Left lobe of liver (tissue), 2 donors: ENCODE measurements around the gene CFAP54. TPM values are rescaled to one million over a fixed set of nuclear protein-coding genes. Genes with fewer than 3 reads are reported as not detected.

ENCODE experiments used
- ATAC-seq: fragments of 200-7000 bp; cut with Tn5 transposase; one replicate; pipeline ENCODE4 v1.9.1; 2020; ENCODE audit warnings: mild to moderate bottlenecking, moderate library complexity
- DNase-seq: peaks from one replicate; pipeline ENCODE4 v3.0.0-alpha.2; 2020; ENCODE audit warnings: low spot score
- total RNA-seq: library from RNA; stranded (reverse); gene quantifications from one replicate; pipeline ENCODE4 v1.2.1, GENCODE V29; 2021
- donor health status: DM: no; HTN: no; CAD: no; lungs with moderate emphysema.
- donor health status: DM: no; HTN: yes; CAD: no.

Gene CFAP54
- total RNA-seq, 1 donor from 2014 or later = 0.13 TPM

DNA sequence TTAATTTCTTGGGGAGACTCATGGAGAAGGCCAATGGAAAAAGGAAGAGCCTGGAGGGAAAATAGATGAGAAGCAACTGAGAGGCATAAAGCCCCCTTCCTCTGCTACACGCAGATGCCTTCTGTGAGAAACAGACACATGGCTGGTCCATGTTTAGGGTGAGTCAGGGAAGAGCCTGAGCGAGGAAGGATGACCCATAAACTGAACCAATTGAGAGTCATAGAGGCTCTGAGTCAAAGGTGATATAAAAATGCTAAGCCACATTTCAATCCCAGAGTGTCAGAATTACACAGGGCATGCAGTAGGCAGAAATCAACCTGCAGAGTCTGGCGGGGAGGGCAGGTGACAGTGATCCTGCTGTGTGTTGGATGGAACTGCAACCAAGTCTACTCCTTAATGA lies 387.6 kb downstream of the CFAP54 start:
- no peak for DNase-seq
- no peak for ATAC-seq

DNA sequence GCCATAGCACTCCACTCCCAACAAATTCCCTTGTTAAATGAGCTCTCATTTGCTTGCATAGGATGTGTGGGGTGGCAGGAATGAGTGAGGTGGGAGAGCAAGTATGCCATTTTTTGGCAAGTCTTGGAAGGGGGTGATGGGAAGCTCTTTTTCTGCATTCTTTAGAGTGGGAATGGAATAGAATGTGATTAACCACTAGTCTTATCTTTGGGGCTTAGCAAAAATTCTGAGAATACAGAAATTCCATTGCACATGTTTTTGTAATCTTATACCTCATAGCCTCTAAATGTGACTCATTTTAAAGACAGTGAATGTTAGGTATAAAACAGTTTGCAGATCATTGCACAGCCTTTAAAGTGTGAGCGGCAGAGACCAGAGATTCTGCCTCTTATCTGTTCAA lies 389.3 kb downstream of the CFAP54 start:
- DNase-seq (no peak), ATAC-seq (no peak)

DNA sequence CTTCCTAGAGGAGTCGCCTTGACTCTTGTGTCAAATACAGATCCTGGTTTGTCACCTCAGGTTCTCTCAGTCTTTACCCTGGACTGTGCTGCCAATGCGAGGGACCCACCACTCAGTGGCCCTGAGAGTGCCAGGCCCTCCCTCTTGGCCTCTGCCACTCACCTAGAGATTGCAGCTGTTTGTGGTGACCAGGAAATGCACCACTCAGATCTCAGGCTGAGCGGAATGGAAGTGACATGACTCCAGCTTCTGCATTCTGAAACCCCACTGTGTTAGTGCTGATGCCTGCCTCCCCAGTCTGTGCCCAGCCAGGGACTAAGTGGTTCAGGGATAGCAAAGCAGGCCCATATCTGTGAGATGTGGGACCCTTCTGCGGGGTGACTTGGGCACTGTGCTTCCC lies 389.9 kb downstream of the CFAP54 start:
- DNase-seq (no peak), ATAC-seq (no peak)

DNA sequence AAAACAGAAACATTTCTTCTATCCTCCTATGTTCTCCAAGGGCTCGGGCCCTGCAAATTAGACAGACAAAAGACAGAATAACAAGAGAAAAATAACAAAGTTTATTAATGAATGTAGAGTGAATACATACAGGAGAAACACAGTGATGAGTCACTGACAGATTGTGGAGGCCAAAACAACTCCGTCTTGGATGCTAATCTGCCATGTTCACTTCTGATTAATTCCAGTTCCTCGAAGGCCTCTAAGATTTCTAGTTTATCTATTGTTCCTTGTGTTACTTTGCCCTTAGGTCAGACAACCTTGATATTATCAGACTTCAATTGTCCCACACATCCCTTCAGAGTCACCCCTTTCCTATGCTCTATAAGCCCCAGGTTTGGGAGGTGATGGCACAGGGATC lies 390.8 kb downstream of the CFAP54 start:
- DNase-seq (no peak), ATAC-seq (no peak)

DNA sequence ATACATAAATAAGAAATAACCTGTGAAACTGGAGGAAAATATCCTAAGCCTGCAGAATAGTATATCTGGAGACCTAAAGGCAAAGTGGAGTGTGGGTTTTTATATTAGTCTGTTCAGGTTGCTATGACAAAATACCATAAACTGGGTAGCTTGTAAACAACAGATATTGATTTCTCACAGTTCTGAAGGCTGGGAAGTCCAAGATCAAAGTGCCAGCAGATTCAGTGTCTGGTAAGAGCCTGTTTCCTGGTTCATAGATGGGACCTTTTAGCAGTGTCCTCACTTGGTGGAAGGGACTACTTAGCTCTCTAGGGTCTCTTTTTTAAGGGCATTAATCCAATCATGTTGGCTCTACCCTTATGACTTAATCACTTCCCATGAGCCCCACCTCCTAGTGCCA lies 392.2 kb downstream of the CFAP54 start:
- ATAC-seq = no peak

DNA sequence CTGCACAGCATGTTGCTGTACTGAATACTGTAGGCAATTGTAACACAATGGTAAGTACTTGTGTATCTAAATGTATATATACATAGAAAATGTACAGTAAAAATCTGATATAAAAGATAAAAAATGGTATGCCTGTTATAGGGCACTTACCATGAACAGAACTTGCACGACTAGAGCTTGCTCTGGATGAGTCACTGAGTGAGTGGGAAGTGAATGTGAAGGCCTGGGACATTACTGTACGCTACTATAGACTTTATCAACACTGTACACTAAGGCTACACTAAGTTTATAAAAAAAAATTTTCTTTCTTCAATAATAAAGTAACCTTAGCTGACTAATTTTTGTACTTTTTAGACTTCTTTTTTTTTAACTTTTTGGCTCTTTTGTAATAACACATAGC lies 393.5 kb downstream of the CFAP54 start:
- DNase-seq (no peak), ATAC-seq (no peak)

More for the DNA sequence above, 392.2 kb downstream of the CFAP54 start:
- no peak for DNase-seq

DNA sequence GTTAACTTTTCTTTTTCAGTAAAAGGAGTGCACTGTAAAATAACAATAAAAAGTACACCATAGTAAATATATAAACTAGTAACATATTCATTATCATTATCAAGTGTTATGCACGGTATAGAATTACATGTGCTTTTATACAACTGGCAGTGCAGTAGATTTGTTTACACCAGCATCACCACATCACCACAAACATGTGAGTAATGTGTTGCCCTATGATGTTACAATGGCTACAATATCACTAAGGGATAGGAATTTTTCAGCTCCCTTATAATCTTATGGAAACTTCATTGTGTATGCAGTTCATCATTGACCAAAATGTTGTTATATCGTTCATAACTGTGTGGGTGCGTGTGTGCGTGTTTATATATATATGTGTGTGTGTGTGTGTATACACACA lies 394.2 kb downstream of the CFAP54 start:
- no peak for DNase-seq

DNA sequence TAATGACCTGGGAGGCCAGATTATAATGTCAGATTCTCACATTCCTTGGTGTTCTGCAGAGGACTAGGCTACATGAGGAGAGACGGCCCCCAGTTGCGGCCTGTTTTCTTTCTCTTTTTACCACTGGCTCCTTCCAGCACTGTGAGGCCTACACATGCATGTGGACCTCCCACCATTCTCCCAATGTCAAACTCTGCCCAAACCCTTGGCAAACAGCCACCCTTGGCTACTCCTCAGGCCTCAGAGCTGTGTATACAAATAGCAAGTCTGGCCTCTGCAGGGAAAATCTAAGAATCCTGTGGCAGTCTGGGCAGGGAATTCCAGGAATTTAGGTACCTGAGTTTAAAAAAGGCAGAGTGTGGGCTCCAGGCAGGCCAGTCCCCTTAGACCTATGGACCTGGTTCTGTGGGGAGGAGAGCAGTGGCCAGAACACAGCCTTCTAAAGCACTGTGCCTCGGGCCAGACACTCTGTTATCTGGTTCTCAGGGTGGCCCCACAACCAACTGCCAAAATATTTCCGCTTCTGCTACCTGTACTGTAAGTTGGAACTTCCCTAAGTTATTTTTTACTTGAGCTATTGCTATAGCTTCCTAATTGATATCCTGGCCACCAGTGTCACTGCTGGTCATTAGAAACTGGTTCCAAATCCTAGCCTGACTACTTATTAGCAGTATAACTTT lies 397.8 kb downstream of the CFAP54 start:
- DNase-seq = no peak
- ATAC-seq = no peak

More for the DNA sequence above, 394.2 kb downstream of the CFAP54 start:
- ATAC-seq = no peak

DNA sequence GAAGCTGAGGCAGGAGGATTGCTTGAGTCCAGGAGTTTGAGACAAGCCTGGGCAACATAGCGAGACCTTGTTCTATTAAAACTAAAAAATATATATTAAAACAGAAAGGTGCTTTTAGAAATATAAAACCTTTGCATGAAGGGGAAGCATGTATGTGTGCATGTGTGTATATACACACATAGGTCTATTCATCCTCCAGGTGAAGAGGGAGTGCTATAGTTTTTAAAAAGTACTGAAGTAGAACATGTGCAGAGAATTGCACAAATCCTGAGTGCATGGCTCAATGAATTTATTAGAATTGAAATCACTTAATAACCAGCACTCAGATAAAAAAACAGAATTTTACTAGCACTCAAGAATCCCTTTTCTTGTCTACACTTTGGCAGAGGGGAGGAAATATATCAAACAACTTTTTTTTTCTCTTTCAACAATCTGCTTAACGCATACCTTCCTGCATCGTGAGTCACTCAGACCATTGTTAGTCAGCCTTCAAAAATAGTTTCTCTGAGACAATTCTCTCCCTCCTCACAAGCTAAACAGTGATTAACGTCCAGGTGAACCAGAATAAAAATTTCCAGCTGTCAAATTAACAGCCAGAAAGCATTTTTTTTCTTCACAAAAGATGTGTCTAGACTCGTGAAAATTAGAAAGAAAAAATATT lies 400.0 kb downstream of the CFAP54 start:
- no peak for DNase-seq
- no peak for ATAC-seq

DNA sequence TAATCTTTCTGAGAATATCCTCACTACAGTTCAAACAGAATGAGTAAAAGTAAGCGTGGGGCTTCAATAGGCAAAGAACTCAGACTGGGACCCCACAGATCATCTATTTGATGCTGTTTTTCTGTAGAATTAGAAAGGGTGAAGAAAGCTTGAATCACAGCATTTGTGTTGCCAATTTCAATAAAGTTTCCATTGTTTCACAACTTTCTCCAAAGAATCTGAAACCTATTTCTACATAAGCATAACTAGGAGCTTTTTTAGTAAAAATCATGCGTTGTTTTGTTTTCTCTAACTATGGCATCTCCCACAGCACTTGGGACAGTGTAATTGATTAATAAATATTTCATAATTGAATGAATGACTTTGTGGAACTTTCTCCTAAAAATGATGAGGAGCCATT lies 401.0 kb downstream of the CFAP54 start:
- ATAC-seq = no peak

DNA sequence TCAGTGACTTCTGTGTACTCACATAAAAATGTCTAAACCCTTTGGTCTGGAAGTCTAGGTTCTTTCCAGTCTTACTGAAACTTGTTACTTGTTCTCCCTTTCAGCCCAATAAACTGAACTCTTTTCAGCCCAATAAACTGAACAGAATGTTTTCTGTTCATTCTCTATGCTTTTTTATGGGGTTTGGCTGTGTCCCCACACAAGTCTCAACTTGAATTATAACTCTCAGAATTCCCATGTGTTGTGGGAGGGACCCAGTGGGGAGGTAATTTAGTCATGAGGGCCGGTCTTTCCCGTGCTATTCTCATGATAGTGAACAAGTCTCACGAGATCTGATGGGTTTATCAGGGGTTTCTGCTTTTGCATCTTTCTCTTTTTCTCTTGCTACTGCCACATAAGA lies 402.7 kb downstream of the CFAP54 start:
- ATAC-seq = no peak
- no peak for DNase-seq

More for the DNA sequence above, 401.0 kb downstream of the CFAP54 start:
- DNase-seq = no peak

DNA sequence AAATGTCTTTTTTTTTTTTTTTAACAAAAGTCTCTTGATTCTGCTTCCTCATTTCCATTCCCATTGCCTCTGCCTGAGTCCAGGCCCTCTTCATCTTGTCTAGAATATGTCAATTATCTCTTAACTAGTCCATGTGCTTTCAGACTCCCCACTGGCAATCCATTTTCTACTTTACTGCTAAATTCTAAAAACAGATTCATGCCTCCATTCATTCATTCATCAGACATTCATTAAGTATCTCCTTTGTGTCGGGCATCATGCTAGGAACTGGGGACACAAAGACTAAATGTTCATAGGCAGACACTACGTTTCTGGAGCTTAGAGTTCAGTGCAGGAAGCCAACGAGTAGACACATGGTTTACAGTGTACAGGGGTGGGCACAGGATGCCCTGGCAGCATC lies 408.0 kb downstream of the CFAP54 start:
- DNase-seq = no peak
- ATAC-seq = no peak

DNA sequence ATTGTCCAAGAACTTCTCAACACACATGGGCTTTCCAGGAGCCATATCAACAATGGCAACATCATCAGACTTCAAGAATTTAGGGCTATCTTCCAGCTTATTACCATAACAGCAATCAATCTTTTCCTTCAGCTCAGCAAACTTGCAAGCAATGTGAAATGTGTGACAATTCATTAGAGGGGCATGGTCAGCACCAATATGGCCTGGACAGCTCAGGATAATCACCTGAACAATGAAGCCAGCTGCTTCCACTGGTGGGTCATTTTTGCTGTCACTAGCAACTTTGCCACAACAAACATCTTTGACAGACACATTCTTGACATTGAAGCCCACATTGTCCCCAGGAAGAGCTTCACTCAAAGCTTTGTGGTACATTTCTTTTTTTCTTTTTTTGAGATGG lies 411.8 kb downstream of the CFAP54 start:
- ATAC-seq = no peak

DNA sequence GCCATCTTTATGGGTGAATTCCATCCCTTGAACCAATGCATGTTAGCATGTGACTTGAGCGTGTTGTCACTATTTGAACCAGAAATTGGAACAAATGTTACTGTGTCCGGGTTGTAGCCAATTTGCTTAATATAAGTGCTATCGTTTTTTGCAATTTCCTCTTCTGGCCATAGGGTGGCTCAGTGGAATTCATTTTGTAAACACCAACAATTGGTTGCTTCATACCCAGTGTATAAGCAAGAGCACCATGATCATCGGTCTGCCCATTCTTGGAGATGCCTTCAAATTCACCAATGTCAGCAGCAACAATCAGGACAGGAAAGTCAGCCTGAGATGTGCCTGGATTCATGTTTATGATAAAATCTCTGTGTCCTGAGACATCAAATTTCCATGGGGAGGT lies 412.7 kb downstream of the CFAP54 start:
- DNase-seq = no peak
- no peak for ATAC-seq

More for the DNA sequence above, 411.8 kb downstream of the CFAP54 start:
- DNase-seq = no peak

DNA sequence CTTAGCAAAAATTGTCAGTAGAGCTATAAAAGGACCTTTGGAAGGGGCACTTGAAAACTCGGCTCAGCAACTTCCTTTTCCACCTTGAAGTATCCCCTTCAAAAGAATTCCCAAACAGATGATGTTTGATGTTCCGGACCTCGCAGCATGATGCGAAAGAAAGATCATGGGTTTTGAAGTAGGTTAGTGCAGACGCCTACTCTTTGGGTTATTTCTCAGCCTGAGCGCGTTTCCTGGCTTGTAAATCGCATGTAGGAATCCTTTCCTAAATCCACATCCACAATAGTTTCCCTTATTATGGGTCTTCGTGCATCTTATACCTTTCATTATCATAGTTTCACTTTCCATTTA lies 417.1 kb downstream of the CFAP54 start:
- DNase-seq = no peak
- no peak for ATAC-seq

DNA sequence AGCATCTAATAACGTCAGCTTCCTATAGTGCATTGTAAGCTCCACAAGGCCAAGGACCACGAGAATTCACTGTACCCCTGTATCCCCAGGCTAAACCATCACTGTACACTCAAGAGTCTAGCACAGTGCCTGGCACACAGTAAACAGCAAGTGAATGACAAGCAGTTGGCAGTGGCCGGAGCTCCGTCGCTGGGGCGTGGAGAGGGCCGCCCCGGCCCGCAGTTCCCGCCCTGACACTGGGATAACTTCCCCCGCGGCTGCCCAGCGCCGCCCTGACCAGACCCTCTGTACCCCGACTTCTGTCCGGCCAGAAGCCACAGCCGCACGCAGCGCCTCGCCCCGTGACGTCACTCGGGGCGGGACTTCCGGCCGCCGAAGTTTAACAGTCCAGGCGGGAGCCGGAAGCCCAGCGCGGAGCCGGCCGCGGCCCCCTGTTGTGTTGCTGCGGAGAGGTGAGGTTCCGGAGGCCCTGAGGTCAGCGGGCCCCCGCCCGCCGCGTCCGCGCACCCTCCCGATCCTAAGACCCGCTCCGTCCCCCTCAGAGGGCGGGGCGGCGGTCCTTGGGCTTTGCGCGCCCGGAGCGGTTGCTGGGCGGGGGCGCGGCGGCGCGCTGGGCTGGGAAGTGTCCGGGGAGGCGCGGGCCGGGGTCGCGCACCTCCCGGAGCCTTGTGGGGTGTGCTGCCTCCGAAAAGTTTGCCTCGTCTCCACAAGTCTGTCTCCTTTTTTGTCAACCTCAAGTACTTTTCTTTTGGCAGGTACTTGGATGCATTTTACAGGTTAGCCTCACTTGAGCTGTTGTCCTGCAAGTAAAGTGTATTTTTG lies 417.7 kb downstream of the CFAP54 start, which contains the start of gene NEDD1:
Gene NEDD1 (plus strand): TSS at position 409 of the 822 bp plus-strand sequence. CDS start 2,503 bp downstream, outside the sequence.
- peak; percentile 95 for ATAC-seq
- peak; percentile 86 for DNase-seq

DNA sequence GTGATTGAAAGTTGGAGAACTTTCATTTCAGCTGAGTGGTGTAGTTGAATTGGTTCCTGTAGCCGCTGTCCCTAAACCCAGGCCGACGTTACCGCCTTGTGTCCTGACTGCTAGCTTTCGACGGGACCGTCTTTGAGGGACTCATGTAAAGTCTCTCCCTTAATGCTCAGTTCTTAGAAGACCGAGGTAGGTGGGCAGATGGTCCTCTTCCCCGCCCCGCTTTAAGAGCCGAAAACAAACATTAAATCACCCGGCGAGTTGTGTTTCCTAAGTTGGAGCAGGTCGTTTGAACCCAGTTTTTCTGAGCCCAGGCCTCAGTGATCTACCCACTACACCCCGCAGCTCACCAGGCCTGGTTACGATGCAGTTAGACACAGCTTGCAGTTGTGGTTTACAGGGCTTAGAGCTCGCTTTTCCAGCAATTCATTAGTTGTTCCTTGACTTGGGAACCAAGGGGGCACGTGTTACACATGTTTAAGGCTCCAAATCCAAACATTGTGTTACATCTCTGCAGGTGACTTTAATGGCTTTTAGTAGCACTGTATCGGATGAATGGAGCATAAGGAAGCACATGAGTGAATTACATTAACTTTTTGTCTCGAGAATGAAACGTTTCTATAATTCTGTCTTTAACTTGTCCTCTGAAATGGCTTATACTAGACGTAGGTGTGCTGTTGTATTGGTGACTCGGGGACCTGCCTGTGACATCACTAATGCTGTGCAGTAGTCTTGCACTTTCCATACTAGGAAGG lies 418.5 kb downstream of the CFAP54 start:
- ATAC-seq = peak; percentile 50
- DNase-seq = no peak

DNA sequence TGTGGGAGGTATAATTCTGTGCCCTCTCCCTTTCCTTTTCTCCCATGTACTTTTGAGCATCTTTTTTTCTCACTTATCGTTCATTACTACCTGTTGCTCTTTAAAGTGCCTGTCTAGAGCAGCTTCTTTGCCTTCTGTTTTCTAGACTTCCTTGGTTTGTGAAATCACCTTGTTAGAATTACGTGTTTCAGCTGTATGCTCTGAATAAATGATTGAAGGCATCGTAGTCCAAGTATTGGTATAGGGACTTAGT lies 419.0 kb downstream of the CFAP54 start:
- ATAC-seq (no peak), DNase-seq (no peak)

DNA sequence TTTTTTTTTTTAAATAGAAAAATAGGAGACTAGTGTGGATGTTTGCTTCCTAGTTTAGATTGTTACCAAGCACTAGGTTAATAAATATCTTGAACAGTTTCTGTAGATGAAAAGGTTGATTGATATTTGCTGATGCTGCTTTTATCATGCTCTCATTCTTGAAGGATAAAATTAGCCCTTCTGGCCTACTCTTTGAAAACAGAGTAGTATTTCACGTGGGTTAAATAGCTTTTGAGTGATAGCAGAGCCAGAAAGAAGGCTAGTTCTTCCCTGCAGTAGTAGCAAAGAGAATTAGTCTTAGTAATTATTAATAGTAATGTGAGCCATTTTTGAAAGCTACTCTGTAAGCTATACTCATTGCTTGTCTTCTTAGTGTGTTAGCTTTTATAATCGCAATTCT lies 422.9 kb downstream of the CFAP54 start:
- DNase-seq (no peak), ATAC-seq (no peak)

DNA sequence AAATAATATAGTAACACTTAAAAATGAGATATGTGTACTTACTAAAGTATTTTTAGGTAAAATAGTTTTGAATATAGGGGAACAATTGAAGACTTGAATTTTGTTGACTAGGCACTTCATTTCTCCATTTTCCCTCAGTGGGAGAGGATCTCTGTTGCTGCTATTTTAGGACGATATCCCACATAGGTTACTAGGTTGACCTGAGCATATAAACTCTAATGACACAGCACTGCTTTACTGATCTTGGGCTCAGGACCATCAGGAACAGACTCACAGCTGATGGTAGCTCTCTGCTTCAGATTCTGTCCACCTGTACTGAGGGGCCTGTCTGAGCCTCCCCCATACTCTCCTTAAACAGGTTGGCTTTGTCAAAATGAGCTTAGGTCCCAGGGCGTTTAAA lies 423.6 kb downstream of the CFAP54 start:
- DNase-seq = no peak
- ATAC-seq = no peak

DNA sequence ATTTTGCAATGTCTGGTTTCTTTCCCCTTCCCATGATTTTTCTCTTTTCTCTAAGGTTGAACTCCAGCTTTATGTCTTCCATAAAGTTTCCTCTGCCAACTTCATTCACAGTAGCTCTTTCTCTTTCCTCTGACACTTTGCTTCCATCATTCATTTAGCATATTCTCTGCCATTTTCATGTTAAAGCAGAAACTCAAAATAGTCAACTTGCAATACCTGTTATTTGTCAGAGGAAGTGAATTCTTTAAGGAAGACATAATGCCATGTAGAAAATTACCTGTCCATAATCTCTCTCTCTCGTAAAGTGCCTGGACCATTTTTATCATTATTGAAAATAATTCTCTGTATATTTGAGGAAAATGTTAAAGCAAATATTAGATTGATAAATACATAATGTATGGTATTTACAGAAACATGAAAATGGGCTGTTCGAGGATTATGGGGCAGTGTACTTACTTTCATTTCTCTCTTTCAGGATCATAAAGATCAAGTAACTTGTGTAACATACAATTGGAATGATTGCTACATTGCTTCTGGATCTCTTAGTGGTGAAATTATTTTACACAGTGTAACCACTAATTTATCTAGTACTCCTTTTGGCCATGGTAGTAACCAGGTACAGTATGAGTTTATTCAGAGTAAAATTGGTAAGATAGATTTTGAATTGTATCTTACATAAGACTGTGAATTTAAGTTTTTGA lies 430.3 kb downstream of the CFAP54 start:
- DNase-seq (no peak), ATAC-seq (no peak)
